GDM1 (cell line): Measurements from ENCODE around the gene CDK13.
"Not testable (repeated sequence)": the region's sequence is repeated elsewhere in the genome, so short reads cannot be mapped to it uniquely, and the experiment has no call there.

Source experiments
- DNase-seq: peaks from one replicate; lab custom pipeline; 2025; lab: John Stamatoyannopoulos, UW

CDK13 gene

DNA sequence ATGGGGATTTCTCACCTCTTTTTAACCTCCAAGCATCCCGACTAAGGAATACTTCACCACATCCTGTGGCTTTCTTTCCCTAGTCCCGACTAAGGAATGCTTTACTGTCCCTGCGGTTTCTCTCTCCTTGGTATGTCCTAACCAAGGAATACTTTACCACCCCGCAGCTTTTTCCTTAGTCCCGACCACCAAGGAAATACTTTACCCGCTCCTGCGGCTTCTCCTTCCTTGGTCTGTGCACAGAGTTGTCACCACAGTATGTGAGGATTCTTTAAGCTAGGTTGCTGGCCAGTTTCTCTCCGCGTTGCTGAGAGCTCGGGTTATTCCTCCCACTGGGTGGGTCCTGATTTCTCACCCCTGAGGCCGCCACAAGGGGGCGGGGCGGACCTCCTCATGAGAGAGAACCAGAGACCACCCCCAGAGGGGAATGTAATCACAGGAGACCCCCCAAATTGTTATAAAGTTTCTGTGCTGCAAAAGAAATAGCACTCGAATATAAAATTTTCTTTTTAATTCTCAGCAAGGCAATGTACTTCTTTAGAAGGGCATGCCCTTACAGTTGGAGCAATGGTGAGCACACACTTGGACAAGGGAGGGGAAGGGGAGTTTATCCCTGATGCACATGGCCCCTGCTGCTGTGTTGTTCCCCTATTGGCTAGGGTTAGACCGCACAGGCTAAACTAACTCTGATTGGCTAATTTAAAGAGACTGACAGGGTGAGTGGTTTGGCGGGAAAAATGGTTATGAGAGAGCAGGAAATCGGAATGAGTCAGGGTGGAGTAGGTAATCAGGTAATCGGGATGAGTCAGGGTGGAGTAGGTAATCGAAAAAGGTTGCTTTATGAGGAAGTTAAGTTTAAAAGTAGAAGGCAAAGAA is 197.6 kb downstream of the CDK13 start:
- DNase-seq: no peak

DNA sequence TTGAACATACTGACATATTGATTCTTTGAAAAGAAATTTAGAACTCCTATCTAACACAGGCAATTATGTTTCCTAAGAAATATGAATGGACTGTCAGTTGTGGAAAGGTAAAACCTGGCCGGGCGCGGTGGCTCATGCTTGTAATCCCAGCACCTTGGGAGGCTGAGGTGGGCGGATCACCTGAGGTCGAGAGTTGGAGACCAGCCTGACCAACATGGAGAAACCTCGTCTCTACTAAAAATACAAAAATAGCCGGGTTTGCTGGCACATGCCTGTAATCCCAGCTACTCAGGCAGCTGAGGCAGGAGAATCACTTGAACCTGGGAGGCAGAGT is 198.2 kb downstream of the CDK13 start:
- not testable (repeated sequence) for DNase-seq

DNA sequence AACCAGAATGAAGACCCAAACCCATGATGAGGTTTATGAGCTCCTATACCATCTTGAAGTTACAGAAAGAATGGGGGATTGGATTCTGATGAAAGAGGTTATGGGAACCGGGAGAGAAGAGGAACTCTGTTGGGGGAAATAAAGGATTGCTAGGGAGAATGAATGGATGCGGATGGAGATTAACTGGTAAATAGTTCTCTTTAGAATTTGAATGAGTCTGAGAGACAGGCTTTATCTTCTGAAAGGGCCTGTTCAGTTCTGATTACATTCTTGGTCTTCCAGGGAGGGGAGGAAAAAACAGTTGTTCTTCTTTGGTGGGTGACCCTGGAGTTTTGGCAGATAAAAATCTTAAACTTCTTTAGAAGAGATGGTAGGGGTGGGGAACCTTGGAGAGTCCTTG is 198.6 kb downstream of the CDK13 start:
- no peak for DNase-seq
